ENCODE results near the gene GPR160. TPM values are rescaled to one million over a fixed set of nuclear protein-coding genes. Genes with fewer than 3 reads are reported as not detected.

The GPR160 gene
- polyA plus RNA-seq, 1 donor from 2014 or later: 4.0 TPM

DNA sequence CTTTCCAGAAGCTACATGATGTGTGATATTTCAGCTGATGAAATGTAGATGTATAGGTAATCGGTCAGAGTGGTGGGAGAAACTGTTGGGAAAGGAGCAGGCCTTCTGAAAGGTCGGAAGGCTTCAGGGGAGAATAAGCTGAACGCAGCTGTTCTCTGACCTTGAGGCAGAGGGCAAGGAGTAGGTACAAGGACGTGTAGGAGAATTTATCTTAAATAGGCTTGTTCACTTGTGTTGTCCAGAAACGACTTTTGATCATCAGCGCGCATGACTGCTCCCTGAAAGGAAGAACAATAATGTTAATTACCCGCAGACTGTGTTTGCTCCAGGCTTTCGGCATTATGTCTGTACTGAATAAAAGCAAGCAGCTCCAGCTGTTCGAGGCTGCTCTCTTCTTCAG is 39.6 kb downstream of the GPR160 start:
- Histone ChIP-seq H3K9me3 (ENCODE audit: low read length) (no peaks in the 10 kb centered on the region), H3K4me2 (ENCODE audit: low read length) (no peak overlapping the region), H3K36me3 (ENCODE audit: insufficient read depth, low read length) (no peaks in the 10 kb centered on the region), H3K27ac (ENCODE audit: low read length) (no peak overlapping the region), H2AFZ (ENCODE audit: low read depth, low read length) (no peak overlapping the region), H3K4me3 (ENCODE audit: low read length) (no peak overlapping the region), H3K27me3 (ENCODE audit: insufficient read depth, low read depth, low read length) (no peaks in the 10 kb centered on the region), H3F3A (ENCODE audit: insufficient read depth, low read length, poor library complexity, severe bottlenecking) (no peaks in the 10 kb centered on the region), H3K9ac (ENCODE audit: low read length) (no peak overlapping the region), H3K79me2 (replicated peaks; ENCODE audit: insufficient read depth, low read length) (no peaks in the 10 kb centered on the region), H3K9me2 (ENCODE audit: insufficient read depth, low read length) (no peaks in the 10 kb centered on the region), H4K20me1 (ENCODE audit: insufficient read depth) (no peaks in the 10 kb centered on the region)
- TF ChIP-seq RAD21 (conservative IDR thresholded peaks at IDR 0.05) (no peak), SMC3 (conservative IDR thresholded peaks at IDR 0.05; ENCODE audit: poor library complexity) (no peak)

DNA sequence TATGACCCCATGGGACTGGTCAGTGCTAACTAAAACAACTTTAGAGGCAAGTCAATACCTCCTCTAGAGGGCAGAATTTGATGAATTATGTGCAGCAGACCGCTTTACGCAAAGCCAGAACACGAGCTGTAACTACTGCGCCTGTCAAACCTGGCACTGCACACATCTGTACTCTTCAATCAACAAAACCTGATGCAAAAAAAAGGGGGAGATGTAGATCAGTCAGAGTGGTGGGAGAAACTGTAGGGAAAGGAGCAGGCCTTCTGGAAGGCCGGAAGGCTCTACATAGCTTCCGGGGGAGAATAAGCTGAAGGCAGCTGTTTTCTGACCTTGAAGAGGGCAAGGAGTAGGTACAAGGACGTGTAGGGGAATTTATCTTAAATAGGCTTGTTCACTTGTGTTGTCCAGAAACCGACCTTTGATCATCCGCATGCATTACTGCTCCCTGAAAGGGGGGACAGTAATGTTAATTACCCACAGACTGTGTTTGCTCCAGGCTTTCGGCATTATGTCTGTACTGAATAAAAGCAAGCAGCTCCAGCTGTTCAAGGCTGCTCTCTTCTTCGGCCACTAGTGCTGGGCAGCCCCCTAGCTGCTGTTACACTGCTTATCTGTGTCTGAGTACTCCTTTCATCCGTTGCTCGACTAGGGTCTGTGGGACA is 41.0 kb downstream of the GPR160 start:
- no peaks in the 10 kb centered on the region for H3K36me3 ChIP-seq (ENCODE audit: insufficient read depth, low read length)
- no peaks in the 10 kb centered on the region for H3K9me2 ChIP-seq (ENCODE audit: insufficient read depth, low read length)
- no peak overlapping the region for H3K9ac ChIP-seq (ENCODE audit: low read length)
- H3K27me3 ChIP-seq (ENCODE audit: insufficient read depth, low read depth, low read length): no peaks in the 10 kb centered on the region
- no peak overlapping the region for H3K4me2 ChIP-seq (ENCODE audit: low read length)
- no peaks in the 10 kb centered on the region for H3K79me2 ChIP-seq (replicated peaks; ENCODE audit: insufficient read depth, low read length)
- TF ChIP-seq, protein P1, sequence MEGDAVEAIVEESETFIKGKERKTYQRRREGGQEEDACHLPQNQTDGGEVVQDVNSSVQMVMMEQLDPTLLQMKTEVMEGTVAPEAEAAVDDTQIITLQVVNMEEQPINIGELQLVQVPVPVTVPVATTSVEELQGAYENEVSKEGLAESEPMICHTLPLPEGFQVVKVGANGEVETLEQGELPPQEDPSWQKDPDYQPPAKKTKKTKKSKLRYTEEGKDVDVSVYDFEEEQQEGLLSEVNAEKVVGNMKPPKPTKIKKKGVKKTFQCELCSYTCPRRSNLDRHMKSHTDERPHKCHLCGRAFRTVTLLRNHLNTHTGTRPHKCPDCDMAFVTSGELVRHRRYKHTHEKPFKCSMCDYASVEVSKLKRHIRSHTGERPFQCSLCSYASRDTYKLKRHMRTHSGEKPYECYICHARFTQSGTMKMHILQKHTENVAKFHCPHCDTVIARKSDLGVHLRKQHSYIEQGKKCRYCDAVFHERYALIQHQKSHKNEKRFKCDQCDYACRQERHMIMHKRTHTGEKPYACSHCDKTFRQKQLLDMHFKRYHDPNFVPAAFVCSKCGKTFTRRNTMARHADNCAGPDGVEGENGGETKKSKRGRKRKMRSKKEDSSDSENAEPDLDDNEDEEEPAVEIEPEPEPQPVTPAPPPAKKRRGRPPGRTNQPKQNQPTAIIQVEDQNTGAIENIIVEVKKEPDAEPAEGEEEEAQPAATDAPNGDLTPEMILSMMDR (IDR thresholded peaks at IDR 0.05; ENCODE audit: poor library complexity, severe bottlenecking): no peak
- TF ChIP-seq EP300 (conservative IDR thresholded peaks at IDR 0.05; ENCODE audit: poor library complexity, severe bottlenecking) (no peak), POLR2AphosphoS5 (IDR thresholded peaks at IDR 0.05) (no peak), SMC3 (conservative IDR thresholded peaks at IDR 0.05; ENCODE audit: poor library complexity) (no peak), RAD21 (conservative IDR thresholded peaks at IDR 0.05) (no peak), TAF1 (IDR thresholded peaks at IDR 0.05; ENCODE audit: low read depth) (no peak), MXI1 (conservative IDR thresholded peaks at IDR 0.05; ENCODE audit: poor library complexity, severe bottlenecking) (no peak), EZH2 (IDR thresholded peaks at IDR 0.05; ENCODE audit: borderline replicate concordance, insufficient read depth, low read length, poor library complexity, severe bottlenecking) (no peak)
- TF ChIP-seq, protein P2, sequence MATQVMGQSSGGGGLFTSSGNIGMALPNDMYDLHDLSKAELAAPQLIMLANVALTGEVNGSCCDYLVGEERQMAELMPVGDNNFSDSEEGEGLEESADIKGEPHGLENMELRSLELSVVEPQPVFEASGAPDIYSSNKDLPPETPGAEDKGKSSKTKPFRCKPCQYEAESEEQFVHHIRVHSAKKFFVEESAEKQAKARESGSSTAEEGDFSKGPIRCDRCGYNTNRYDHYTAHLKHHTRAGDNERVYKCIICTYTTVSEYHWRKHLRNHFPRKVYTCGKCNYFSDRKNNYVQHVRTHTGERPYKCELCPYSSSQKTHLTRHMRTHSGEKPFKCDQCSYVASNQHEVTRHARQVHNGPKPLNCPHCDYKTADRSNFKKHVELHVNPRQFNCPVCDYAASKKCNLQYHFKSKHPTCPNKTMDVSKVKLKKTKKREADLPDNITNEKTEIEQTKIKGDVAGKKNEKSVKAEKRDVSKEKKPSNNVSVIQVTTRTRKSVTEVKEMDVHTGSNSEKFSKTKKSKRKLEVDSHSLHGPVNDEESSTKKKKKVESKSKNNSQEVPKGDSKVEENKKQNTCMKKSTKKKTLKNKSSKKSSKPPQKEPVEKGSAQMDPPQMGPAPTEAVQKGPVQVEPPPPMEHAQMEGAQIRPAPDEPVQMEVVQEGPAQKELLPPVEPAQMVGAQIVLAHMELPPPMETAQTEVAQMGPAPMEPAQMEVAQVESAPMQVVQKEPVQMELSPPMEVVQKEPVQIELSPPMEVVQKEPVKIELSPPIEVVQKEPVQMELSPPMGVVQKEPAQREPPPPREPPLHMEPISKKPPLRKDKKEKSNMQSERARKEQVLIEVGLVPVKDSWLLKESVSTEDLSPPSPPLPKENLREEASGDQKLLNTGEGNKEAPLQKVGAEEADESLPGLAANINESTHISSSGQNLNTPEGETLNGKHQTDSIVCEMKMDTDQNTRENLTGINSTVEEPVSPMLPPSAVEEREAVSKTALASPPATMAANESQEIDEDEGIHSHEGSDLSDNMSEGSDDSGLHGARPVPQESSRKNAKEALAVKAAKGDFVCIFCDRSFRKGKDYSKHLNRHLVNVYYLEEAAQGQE (IDR thresholded peaks at IDR 0.05; ENCODE audit: borderline replicate concordance): no peak
- no peaks in the 10 kb centered on the region for H3K9me3 ChIP-seq (ENCODE audit: low read length)
- H2AFZ ChIP-seq (ENCODE audit: low read depth, low read length): no peak overlapping the region
- no peak overlapping the region for H3K4me3 ChIP-seq (ENCODE audit: low read length)
- H3F3A ChIP-seq (ENCODE audit: insufficient read depth, low read length, poor library complexity, severe bottlenecking): no peaks in the 10 kb centered on the region
- no peaks in the 10 kb centered on the region for H4K20me1 ChIP-seq (ENCODE audit: insufficient read depth)
- H3K27ac ChIP-seq (ENCODE audit: low read length): no peak overlapping the region
